Suppressor macrophage treated with lipopolysaccharide for 4 hours (primary cell): Measurements from ENCODE around the gene PKD1L1.
"Not testable (repeated sequence)": the region's sequence is repeated elsewhere in the genome, so short reads cannot be mapped to it uniquely, and the experiment has no call there.

Source experiments
- DNase-seq: peaks from one replicate; pipeline ENCODE4 v3.0.0-alpha.2; 2020

Gene PKD1L1

GRCh38 chr7:47758546-47758945, 189.7 kb downstream of the PKD1L1 start:
- DNase-seq = no peak

- DNase-seq = no peak
Observed at GRCh38 chr7:47757921-47758411, 190.3 kb downstream of the PKD1L1 start.

GRCh38 chr7:47756636-47757035, 191.6 kb downstream of the PKD1L1 start:
- no peak for DNase-seq

DNA sequence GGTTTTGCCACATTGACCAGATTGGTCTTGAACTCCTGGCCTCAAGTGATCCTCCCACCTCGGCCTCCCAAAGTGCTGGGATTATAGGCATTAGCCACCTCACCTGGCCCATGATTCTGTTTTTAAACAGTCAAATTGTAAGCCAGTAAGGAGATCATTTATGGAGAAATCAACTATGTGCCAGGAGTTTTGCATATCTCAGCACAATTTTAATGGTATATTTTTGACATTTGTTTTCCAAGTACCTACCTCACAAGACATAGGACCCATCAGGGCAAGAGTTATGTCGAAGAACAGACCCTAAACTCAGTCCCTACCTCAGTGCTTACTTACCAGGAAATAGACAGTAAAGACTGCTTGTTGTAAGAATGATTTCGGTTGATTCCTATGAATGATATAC, 193.0 kb downstream of the PKD1L1 start:
- DNase-seq = no peak

GRCh38 chr7:47751724-47752123, 196.5 kb downstream of the PKD1L1 start:
- DNase-seq = not testable (repeated sequence)

- DNase-seq = no peak
Observed at GRCh38 chr7:47751043-47751442, 197.2 kb downstream of the PKD1L1 start.

- no peak for DNase-seq
Observed at GRCh38 chr7:47748041-47748440, 200.2 kb downstream of the PKD1L1 start.

DNA sequence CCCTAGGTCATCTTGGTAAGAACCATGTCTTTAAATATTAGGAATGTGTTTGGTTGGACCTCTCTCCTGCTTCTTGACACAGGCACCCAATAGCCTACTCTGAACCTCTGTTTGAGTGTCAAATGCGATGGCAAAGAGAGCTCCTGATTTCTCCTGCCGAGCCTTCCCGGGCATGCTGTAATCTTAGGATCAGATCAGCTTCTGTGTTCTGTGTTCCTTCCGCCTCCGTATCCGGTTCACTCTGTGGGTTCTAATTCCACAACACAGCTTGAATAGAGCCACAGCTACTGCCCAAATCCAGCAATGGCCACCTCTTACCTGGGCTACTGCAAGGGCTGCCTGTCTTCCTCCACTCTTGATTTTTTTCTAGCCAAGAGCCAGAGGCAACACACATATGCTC, 201.1 kb downstream of the PKD1L1 start:
- DNase-seq = no peak

- no peak for DNase-seq
Observed at GRCh38 chr7:47746468-47746867, 201.8 kb downstream of the PKD1L1 start.

GRCh38 chr7:47744883-47745282, 203.4 kb downstream of the PKD1L1 start:
- DNase-seq = no peak

DNA sequence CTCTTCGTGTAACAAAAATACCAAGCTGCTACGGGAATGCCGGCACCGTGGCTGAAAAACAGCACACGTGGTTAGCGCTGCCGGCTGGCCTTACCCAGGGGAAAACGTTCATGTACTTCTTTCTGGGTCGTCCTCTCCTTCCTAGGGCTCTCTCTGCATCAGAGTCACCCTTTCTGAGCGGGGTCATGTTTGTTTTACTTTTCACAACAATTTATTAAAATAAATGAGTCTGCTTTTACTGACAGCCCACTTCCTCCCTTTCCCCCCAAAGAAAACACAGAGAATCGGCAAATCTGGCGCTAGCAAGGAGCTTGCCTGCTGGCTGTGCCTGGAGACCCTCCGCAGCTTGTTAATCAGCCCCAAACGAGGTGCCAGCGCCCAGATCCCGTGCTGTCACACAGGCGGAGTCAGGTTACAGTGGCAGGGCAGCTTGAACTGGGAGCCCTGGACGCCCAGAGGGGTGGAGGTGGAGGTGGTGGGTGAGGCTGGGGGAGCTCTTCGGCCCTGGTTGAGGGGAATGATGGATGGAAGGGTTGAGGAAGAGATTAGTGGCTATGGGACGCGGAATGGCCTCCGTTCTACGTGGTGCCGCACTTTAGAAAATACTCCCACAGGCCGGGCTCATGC, 204.2 kb downstream of the PKD1L1 start:
- DNase-seq = no peak

DNA sequence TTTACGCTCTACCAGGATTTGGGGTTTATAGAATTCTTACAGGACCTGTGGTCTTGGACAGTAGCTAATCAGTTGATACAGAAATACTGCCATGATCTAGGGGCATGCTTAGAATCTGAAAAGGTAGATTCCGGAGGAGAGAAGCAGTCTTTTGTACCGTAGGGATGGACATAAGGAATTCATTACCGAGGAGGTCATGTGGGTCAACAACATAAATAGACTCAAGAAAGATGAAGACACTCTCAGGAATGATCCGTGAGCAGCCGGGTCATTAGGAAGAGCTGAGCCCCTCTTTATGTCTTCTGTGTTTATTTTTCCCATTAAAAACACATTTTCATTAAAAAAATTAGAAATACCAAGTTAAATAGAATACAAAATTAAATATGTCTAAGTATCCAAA, 206.3 kb downstream of the PKD1L1 start:
- no peak for DNase-seq

- no peak for DNase-seq
Observed at GRCh38 chr7:47739891-47740290, 208.4 kb downstream of the PKD1L1 start.

DNA sequence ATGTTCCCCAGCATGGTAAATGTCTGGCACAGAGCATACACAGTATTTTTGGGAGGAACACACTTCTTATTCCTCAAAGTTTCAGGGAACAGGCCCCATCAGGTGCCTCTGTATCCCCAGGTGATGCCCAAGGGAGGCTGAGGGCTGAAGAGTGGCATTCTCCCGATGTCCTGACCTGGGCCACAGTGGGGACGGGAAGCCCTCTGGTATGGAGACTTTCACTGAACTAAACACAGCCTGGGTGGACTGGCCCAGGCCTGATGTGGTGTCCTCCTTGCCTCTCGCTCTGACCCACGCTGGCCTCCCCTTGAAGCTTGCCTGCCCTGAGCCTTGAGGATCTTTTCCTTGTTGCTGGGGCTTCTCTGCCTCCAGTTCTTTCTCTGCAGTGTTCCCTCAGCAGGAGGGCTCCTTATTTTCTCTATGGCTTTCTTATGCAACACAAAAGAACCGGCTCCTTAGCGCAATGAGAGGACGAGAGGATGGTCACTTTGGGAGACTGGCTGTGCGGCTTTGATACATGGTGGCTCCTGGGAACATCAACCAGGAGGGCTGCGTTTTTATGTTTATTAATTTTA, 208.9 kb downstream of the PKD1L1 start:
- no peak for DNase-seq

DNA sequence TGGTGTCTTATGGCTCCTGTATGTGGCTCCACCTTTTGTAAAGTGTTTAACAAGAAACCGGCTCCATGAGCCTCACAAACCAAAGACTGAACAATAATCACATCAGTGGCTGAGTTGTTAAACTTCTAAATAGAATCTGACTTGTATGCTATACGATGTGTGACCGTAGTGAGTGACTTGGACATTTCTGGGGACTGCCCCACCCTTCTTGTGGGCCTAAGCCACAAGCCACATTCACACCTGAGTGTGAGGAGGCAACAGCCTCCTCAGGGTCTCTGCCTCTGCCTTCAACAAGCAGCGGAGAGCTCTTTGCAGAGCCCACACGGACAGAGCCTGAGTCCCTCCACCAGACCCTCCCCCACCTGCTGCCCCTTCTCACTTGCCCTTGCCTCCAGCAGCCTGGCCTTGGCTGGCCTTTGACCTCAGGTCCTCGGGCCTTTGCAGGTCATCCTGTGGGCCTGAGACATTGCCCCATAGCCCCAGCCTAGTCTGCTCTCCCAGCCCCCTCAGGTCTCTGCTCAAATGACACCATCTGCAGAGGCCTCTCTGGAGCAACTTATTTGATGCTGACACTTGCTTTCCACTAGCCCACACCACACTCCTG, 209.6 kb downstream of the PKD1L1 start:
- DNase-seq = no peak

DNA sequence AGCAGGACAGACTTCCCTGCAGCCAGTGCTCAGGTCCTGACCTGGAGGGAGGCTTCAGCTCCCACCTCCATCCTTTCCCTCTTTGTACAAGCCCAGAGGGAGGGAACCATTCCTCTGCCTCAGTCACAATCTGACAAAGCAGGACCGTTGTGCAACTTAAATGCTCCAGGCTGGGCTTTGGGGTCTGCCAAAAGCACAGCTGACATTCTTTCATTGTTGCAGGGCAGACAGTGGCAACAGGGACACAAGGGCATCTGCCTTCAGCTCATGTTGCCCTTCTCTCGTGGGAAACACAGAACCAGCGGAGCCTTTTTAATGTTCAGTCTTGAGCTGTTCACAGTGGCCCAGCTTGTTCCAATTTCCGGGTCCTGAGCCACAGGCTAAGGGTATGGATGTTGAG, 210.7 kb downstream of the PKD1L1 start:
- no peak for DNase-seq

DNA sequence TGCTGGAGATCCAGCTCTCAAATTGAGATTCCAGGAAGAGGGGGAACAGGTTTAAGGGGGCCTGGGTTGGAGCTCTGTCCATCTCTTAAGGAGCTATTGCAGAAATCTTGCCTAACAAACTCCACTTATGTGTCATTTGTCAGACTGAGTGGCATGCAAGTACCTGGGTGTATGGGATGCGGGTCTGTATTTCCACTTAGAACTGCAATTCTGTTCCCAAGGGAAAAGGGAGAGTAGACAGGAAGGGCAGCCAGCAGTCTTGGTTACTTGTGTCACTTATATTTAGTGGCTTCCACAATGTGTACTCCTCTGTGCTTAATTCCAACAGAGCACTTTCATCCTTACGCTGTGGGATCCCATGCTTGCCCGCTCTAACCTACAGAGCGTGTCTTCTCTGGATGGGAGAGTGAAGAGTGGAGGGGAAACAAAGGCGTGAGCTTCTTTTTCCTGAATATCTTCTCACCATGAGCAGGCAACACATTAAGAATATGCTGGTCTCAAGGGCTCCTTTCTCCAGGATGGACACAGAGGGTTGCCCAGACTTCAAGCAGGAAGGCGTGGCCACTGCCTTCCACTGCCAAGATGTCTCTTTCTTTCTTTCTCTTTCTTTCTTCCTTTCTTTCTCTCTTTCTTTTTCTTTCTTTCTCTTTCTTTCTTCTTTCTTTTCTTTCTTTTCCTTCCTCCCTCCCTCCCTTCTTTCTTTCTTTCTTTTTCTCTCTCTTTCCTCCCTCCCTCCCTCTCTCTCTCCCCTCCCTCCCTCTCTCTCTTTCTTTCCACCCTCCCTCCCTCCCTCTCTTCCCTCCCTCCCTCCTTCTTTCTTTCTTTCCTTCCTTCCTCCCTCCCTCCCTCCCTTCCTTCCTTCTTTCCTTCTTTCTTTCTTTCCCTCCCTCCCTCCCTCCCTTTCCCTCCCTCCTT, 212.6 kb downstream of the PKD1L1 start:
- DNase-seq = no peak

GRCh38 chr7:47734949-47735291, 213.3 kb downstream of the PKD1L1 start:
- no peak for DNase-seq

DNA sequence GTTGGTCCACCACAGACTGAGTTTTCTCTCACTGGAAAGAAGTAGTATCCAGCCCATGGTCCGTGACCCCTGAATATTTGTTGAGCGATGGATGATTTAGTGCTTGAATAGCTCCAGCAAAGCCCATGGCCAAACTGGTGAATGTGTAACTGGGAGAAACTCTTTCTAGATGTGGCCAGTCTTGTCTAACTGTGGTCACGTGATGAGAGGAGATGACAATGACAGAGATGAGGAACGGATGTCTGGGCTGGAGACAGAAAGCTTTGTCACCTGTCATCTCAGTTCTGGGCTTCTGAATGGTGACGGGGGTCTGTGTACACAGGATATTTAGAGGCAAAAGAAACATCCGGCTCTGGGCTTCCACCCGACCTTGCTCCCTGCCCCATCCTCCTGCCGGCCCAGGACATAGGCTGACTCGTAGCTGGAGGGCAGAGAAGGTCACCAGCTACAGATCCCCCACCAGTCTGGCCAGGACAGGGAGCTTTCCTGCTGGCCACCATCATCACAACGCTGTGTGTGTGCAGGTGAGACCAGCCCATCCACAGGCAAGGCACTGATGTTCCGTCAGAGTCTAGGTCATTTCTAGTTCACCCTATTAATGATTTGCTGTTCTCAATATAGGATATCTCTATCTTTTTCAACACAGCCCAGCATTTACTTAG, 213.8 kb downstream of the PKD1L1 start:
- no peak for DNase-seq

- no peak for DNase-seq
Observed at GRCh38 chr7:47730142-47730541, 218.1 kb downstream of the PKD1L1 start.

- no peak for DNase-seq
Observed at GRCh38 chr7:47726047-47726726, 222.1 kb downstream of the PKD1L1 start.

DNA sequence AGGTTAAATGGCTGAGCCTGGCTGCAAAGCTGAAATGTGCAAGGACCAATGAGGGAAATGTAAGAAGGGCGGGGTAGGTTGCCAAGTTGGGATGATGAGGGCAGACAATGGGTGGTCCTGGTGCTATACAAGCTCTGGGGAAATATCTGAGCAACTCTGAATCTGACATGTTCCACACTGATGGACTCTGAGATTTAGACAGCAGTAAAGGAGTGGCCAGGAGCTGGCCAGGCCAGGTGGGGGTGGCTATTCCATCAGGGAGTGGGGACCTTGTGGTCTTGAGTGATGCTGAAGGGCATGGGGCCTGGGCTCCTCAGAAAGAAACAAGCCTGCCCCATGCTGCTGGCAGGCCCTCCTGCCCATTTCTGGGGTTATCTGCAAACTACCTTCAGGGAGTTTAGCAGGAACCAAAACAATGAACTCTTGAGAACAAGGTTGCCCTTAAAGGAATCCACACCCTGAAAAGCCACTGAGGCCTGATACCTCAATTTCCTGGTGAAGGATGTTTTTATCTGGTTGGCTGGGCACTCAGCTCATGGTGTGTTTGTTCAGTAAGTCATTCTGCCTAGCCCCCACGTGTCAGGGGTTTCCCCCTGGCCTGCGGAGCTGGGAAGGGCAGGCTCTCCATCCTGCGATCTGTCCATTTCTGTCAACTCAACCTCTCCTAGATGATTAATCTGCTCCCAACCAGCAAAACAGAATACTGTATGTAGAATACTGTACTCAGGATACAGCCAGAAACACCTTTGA, 223.1 kb downstream of the PKD1L1 start:
- no peak for DNase-seq
